Bladder microvascular endothelial cell (primary cell): ENCODE results near the gene ZNF675. TPM values are rescaled to one million over a fixed set of nuclear protein-coding genes. Genes with fewer than 3 reads are reported as not detected.

Experiments used
- total RNA-seq: library from RNA; depleted of rRNA; stranded (reverse); fragments of >200 nt; gene quantifications from 2 replicates; pipeline ENCODE4 v1.2.3, GENCODE V29; 2014

Gene ZNF675
- 5.2 and 13.8 TPM in 2 replicates for total RNA-seq

GRCh38 chr19:23686621-23687423 is at the start of gene ZNF675:
ZNF675 (minus strand) TSS chr19:23687212; CDS start chr19:23687033, 179 bp downstream.

Other genes with a start within 250 kb of the ZNF675 start
- gene ZNF681, start 71.7 kb upstream of the ZNF675 start, total RNA-seq: 0.81 and 2.5 TPM in 2 replicates
- gene ZNF726, start 227.7 kb upstream of the ZNF675 start, total RNA-seq: 2.9 and 5.7 TPM in 2 replicates